K562 (cell line): Measurements from ENCODE around the gene FIBP. TPM values are rescaled to one million over a fixed set of nuclear protein-coding genes. Genes with fewer than 3 reads are reported as not detected.

Source experiments
- CBFA2T2 ChIP-seq: fragments of 450-650 bp; conservative IDR thresholded peaks from 2 replicates; pipeline ENCODE4 v1.6.1; 2017; ENCODE audit warnings: mild to moderate bottlenecking
- NFXL1 ChIP-seq: fragments of 450-650 bp; formaldehyde crosslinking; IDR thresholded peaks from 2 replicates; pipeline ENCODE4 v1.4.0; 2021; ENCODE audit warnings: mild to moderate bottlenecking
- POLR2A ChIP-seq: fragments of 450-650 bp; conservative IDR thresholded peaks from 2 replicates; pipeline ENCODE4 v1.6.1; 2016
- TOE1 ChIP-seq, 2 experiments: fragments of 450-650 bp in 1 of 2; sonication (generic) in 1 of 2; formaldehyde crosslinking in 1 of 2; IDR thresholded peaks; 2 replicates each; pipeline versions ENCODE4 v1.7.1 to v1.8.0; 2016 to 2022; ENCODE audit warnings: borderline replicate concordance in 2 of 2, mild to moderate bottlenecking in 2 of 2, antibody characterized with exemption in 1 of 2, inconsistent platforms in 1 of 2, low read depth in 1 of 2, missing genetic modification reagents in 1 of 2, moderate library complexity in 1 of 2
- ZBTB17 ChIP-seq: fragments of 450-650 bp; formaldehyde crosslinking; IDR thresholded peaks from 2 replicates; pipeline ENCODE4 v1.4.0; 2020; ENCODE audit warnings: mild to moderate bottlenecking
- ZFX ChIP-seq: sonication (generic); formaldehyde crosslinking; IDR thresholded peaks from 2 replicates; pipeline ENCODE4 v1.8.0; 2022; ENCODE audit warnings: mild to moderate bottlenecking, missing genetic modification reagents, moderate library complexity
- ZNF3 ChIP-seq: fragments of 250-450 bp; sonication (Bioruptor Pico); IDR thresholded peaks from 2 replicates; pipeline ENCODE4 v1.5.0; 2021; ENCODE audit warnings: mild to moderate bottlenecking, moderate library complexity
- polyA plus RNA-seq, 8 experiments: library from polyadenylated mRNA; depleted of rRNA in 4 of 8; stranded (reverse) in 5 of 8; unstranded in 3 of 8; fragments of >200 nt; fragmentation: Nextera tagmentation in 2 of 8; fragmentation: Illumina TruSeq in 1 of 8; extraction: Ambion mirVana in 2 of 8; extraction: Trizol in 1 of 8; gene quantifications; 2 replicates each; pipeline versions ENCODE4 v1.2.1 to v1.2.3, GENCODE V29; 2011 to 2014; ENCODE audit warnings: inconsistent platforms in 1 of 8, missing spikeins in 1 of 8
- total RNA-seq, 7 experiments: library from RNA; depleted of rRNA in 6 of 7; stranded (reverse); fragments of >200 nt in 6 of 7; fragmentation: Illumina TruSeq in 2 of 7; extraction: Trizol in 2 of 7; gene quantifications; 2 replicates each; pipeline versions ENCODE4 v1.2.1 to v1.2.3, GENCODE V29; 2011 to 2021; ENCODE audit warnings: low replicate concordance in 1 of 7
- TF ChIP-seq, protein P1 (sequence below): fragments of 250-450 bp; sonication (Bioruptor Pico); IDR thresholded peaks from 2 replicates; pipeline ENCODE4 v1.5.0; 2021; ENCODE audit warnings: mild to moderate bottlenecking, moderate library complexity
- TF ChIP-seq, protein P2 (sequence below): sonication (generic); formaldehyde crosslinking; IDR thresholded peaks from 2 replicates; pipeline ENCODE4 v1.4.0; 2020; ENCODE audit warnings: mild to moderate bottlenecking, missing genetic modification reagents
- TF ChIP-seq, protein P3 (sequence below): fragments of 450-650 bp; IDR thresholded peaks from 2 replicates; pipeline ENCODE4 v1.6.1; 2016

FIBP gene
- total and polyA plus RNA-seq, 9 of the 15 experiments (the other 6 are each of a cell fraction or from before 2014, with no cell fraction given) = 41.2 to 79.2 (median 48.6) TPM

DNA sequence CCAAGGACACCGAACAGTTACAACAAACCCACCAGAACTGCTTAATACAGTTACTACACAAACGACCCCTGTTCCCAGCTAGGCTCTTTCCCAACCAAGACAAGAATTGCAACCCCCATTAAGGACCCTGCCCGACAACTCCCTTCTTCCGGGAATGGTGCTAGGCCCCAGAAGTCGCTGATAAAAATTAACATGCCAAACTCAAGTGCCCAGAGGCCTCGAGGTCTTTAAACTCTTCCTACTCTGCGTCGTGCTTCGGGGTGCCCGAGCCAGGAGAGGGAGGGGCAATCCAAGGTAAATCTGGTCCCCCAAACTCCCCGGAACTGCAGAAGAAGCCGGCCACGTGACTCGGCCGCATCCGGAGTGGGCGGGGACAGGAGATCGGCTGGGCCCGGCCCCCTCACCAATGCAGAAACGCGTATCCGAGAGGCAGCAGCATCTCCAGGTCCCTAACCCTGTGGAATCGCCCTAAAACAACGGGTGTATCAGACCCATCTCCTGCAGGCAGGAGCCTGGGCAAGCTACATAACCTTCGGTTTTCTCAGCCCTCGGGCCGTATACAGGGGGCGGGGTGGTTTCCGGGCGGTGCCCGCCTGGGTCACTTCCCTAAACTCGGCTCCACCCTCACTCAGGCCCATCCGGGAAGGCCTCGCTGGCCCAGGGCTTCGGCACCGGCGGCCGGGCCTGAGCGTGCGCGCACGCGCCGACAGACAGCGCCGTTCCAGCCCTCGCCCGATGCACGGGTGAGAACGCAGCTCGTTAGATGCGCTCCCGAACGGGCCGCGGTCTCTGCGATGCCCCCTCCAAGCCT is 31.4 kb downstream of the FIBP start (continued):
- TF ChIP-seq TOE1 (IDR thresholded peaks at IDR 0.05; ENCODE audit: borderline replicate concordance) (peak; percentile 92), TOE1 (CRISPR knock-in tag; IDR thresholded peaks at IDR 0.05; ENCODE audit: borderline replicate concordance, low read depth) (peak; percentile 14; the same call in 1 of the 2 replicates), CBFA2T2 (peak; percentile 62), NFXL1 (CRISPR knock-in tag) (no peak), POLR2A (peak; percentile 71), ZFX (peak; percentile 89), ZNF3 (no peak), ZBTB17 (CRISPR knock-in tag) (0 out of 2 replicates have a peak, but pooled peaks have one; percentile 14)
- TF ChIP-seq, protein P1, sequence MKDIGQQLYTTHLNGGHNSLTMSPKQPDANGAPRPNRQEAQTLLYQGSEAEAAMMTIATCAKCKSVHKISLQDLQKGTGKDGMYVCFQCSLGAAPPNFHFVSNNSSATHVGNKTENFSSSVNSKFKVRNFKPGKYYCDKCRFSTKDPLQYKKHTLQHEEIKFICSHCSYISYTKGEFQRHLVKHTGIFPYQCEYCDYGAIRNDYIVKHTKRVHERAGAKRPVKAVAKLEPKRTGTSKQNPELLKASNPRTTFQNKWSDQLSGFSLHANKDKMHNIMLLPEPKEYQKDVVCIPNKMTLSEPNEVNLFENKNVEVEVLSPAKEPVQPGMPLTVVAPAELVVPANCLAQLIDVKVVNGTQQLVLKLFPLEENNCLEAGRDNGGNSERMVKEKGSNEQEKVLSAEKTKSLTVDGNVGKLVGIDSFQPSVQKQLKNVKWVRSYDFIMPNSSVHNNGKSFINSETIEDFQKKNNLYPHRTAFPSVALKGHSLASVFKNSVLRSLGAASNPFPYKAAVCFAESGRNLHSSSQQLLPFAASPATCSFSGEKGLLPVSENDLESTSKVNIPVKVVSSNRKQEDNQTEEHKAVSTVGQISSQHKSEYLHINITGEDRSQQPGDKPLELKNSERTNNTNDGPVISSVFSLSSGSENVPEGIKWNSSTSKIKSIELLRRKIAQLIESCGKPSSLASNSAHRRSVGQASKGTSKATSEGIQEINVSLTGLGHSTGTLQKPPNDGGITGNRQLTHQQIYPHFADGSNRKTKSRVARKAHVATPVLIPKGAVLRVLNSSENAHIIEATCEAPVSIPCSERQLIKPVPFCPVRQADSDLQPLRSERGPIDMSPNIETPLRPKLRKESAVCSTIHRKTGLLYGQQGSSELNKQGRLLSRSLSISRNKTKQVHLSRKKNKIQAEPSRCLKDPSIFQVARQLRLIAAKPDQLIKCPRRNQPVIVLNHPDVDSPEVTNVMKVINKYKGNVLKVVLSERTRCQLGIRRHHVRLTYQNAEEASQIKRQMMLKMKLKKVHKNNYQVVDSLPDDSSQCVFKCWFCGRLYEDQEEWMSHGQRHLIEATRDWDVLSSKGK (CRISPR knock-in tag) = no peak
- TF ChIP-seq, protein P2, sequence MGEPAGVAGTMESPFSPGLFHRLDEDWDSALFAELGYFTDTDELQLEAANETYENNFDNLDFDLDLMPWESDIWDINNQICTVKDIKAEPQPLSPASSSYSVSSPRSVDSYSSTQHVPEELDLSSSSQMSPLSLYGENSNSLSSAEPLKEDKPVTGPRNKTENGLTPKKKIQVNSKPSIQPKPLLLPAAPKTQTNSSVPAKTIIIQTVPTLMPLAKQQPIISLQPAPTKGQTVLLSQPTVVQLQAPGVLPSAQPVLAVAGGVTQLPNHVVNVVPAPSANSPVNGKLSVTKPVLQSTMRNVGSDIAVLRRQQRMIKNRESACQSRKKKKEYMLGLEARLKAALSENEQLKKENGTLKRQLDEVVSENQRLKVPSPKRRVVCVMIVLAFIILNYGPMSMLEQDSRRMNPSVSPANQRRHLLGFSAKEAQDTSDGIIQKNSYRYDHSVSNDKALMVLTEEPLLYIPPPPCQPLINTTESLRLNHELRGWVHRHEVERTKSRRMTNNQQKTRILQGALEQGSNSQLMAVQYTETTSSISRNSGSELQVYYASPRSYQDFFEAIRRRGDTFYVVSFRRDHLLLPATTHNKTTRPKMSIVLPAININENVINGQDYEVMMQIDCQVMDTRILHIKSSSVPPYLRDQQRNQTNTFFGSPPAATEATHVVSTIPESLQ (CRISPR knock-in tag) = peak; percentile 64; the same call in 1 of the 2 replicates
- TF ChIP-seq, protein P3, sequence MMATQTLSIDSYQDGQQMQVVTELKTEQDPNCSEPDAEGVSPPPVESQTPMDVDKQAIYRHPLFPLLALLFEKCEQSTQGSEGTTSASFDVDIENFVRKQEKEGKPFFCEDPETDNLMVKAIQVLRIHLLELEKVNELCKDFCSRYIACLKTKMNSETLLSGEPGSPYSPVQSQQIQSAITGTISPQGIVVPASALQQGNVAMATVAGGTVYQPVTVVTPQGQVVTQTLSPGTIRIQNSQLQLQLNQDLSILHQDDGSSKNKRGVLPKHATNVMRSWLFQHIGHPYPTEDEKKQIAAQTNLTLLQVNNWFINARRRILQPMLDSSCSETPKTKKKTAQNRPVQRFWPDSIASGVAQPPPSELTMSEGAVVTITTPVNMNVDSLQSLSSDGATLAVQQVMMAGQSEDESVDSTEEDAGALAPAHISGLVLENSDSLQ = 0 out of 2 replicates have a peak, but pooled peaks have one; percentile 13
